ENCODE data around the gene HMBS. TPM values are rescaled to one million over a fixed set of nuclear protein-coding genes. Genes with fewer than 3 reads are reported as not detected.
A peak's percentile ranks its signal among the peaks of the same experiment; 100 is the strongest.

Gene HMBS
- total RNA-seq, 4 donors from 2014 or later, result 7.2 to 11.7 (median 8.5) TPM

DNA sequence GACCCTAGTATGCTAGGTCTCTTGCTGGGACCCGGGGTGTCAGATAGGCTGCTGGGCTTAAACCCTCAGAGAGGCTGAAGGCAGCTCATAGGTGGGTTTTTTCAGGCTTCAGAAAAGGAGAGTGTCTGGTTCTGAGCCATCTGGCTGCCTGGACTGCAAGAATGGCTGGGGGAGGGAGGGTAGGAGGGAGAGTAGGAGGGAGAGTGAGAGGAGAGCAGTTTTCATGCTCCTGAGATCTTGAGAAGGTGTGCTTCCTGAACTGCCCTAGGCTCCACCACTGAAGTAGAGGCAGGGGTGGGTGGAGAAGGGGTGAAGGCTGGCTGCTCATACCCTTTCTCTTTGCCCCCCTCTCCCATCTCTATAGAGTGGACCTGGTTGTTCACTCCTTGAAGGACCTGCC is 4.6 kb downstream of the HMBS start:
- TF ChIP-seq, protein P1, sequence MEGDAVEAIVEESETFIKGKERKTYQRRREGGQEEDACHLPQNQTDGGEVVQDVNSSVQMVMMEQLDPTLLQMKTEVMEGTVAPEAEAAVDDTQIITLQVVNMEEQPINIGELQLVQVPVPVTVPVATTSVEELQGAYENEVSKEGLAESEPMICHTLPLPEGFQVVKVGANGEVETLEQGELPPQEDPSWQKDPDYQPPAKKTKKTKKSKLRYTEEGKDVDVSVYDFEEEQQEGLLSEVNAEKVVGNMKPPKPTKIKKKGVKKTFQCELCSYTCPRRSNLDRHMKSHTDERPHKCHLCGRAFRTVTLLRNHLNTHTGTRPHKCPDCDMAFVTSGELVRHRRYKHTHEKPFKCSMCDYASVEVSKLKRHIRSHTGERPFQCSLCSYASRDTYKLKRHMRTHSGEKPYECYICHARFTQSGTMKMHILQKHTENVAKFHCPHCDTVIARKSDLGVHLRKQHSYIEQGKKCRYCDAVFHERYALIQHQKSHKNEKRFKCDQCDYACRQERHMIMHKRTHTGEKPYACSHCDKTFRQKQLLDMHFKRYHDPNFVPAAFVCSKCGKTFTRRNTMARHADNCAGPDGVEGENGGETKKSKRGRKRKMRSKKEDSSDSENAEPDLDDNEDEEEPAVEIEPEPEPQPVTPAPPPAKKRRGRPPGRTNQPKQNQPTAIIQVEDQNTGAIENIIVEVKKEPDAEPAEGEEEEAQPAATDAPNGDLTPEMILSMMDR (IDR thresholded peaks at IDR 0.05), result no peak
- no peak for ATAC-seq (ENCODE audit: low FRiP score)
- no peak for DNase-seq (ENCODE audit: low spot score)

DNA sequence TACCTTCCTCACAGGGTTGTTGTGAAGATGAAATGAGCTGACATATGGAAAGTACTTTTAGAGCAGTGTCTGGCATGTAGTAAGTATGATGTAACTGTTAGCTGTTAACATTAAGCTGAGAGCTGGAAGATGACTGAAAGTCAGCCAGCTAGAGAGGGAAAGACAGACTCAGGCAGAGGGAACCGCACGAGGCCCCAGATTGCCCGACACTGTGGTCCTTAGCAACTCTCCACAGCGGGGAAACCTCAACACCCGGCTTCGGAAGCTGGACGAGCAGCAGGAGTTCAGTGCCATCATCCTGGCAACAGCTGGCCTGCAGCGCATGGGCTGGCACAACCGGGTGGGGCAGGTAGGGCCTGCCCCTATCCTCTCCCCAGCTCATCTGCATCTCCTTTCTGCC is 6.5 kb downstream of the HMBS start:
- DNase-seq (ENCODE audit: low spot score), result no peak
- TF ChIP-seq, protein P1 (IDR thresholded peaks at IDR 0.05), result no peak

DNA sequence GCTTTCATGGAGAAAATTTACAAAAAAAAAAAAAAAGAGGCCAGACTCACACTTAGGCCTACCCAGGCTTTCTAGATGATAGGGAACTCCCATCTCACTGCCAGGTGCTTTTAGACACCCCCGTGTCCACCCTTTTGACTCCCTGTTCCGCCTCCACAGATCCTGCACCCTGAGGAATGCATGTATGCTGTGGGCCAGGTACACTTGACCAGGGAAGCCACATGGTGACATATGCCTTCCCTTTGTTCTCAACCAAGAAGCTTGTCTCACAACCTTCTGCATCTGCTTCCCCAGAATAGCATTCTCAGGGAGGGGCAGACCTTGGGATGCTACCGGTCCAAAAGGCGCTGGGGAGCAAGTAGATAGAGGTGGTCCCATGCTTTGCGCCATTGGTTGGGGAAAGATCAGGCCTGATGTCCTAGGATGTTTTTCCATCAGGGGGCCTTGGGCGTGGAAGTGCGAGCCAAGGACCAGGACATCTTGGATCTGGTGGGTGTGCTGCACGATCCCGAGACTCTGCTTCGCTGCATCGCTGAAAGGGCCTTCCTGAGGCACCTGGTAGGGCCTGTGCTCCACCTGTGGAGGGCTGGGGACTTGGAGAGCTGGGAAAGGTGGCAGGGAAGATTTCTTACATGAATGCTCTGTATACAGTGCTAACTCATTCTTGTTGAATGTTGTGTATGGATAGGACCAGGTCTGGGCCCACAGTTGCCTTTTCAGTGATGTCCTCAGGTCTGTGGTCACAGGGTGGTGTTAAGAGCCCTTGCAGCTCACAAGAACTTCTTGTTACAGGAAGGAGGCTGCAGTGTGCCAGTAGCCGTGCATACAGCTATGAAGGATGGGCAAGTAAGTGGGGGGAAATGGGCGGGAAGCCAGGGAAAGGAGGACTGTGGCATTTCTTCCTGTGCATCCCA is 7.5 kb downstream of the HMBS start:
- TF ChIP-seq, protein P1 (IDR thresholded peaks at IDR 0.05), result no peak
- DNase-seq (ENCODE audit: low spot score), result no peak
- no peak for ATAC-seq (ENCODE audit: low FRiP score)

More for the DNA sequence above, 6.5 kb downstream of the HMBS start:
- no peak for ATAC-seq (ENCODE audit: low FRiP score)

DNA sequence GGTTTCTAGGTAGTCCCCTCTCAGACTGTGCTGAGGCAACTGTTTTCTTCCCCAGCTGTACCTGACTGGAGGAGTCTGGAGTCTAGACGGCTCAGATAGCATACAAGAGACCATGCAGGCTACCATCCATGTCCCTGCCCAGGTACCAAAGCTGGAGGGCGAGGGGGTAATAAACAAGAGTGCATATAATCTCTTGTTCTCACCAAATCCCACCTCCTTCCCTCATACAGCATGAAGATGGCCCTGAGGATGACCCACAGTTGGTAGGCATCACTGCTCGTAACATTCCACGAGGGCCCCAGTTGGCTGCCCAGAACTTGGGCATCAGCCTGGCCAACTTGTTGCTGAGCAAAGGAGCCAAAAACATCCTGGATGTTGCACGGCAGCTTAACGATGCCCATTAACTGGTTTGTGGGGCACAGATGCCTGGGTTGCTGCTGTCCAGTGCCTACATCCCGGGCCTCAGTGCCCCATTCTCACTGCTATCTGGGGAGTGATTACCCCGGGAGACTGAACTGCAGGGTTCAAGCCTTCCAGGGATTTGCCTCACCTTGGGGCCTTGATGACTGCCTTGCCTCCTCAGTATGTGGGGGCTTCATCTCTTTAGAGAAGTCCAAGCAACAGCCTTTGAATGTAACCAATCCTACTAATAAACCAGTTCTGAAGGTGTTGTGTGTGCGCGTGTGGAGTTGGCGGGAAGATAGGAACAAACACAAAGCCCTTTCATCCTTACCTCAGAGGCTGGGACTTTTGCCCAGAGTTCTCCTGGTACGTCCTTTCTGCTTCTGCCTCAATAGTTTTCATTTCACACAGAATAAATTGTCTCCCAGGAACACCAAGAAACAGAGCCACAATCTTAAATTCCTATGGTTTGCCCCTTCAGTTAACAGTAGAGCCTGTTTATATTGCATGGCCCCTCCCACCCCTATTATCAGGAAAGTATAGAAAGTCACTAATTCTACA is 8.5 kb downstream of the HMBS start:
- TF ChIP-seq, protein P1 (IDR thresholded peaks at IDR 0.05), result no peak
- no peak for ATAC-seq (ENCODE audit: low FRiP score)
- DNase-seq (ENCODE audit: low spot score), result no peak

DNA sequence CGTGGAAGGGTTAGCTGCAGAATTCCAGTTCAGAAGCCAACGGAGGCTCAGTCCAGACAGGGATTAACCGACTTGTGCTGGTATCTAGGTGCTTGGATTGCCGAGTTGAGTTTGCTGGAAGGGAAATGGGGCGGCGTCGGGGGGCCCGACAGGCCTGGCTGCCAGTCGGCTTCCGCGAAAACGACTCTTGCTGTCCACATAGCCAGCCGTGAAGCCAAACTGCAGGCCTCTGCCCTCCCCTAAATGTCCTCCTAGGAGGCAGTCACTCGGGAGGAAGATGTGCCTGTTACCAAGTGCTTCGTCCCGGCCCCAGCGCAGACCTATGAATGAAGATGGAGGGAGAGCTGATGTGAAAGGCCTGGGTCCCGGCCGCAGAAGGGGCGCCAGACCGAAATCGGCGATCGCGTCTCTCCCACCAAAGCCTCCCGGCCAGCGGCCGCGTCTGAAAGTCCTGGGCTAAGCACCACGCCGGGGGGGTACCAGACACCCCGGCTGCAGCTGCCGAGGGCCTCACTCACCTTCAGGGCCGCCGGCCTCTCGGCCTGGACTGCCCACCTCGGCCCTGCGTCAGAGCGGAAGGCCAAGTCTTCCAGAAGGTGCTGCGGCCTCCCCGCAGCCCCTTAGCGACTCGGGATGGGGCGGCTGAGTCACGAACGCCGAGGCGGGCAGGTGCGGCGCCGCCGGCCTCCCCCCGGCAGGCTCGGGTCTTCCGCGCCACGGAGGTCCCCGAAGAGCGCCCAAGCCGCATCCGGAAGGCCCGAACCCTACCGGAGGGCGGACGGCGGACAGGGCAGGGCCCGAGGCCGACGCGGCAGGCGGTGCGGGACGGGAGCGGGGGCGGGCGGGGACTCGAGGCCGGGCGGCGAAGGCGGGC is 9.5 kb downstream of the HMBS start:
- TF ChIP-seq, protein P1 (IDR thresholded peaks at IDR 0.05), result no peak
- ATAC-seq (ENCODE audit: low FRiP score) (peak; percentile 61), DNase-seq (ENCODE audit: low spot score) (no peak)

DNA sequence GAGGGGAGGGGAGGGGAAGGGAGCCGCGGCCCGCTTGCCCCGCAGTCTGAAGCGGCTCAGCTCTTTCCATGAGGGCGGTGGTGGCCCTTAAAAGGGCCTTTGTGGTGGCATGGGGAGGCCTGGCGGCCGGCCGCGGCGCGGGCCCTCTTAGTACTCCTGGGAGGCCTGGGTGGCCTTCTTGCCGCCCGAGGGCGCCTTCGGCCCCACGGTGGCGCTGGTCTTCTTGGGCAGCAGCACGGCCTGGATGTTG is 10.1 kb downstream of the HMBS start:
- TF ChIP-seq, protein P1 (IDR thresholded peaks at IDR 0.05), result peak in 1 of 3 donors; percentile 18
- ATAC-seq (ENCODE audit: low FRiP score), result peak; percentile 75
- no peak for DNase-seq (ENCODE audit: low spot score)
